Measurements from ENCODE around the gene MTHFD1L.
"Not testable (repeated sequence)": the region's sequence is repeated elsewhere in the genome, so short reads cannot be mapped to it uniquely, and the experiment has no call there.

MTHFD1L gene

DNA sequence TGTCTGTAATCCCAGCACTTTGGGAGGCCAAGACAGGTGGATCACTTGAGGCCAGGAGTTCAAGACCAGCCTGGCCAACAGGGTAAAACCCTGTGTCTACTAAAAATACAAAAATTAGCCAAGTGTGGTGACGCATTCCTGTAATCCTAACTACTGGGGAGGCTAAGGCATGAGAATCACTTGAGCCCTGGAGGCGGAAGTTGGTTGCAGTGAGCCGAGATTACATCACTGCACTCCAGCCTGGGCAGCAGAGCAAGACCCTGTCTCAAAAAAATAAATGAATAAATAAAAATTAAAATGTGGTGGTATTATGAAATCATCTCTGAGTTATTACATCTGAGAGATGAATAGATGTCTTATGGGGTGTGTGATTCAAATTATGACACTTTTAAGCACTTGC is 247.4 kb downstream of the MTHFD1L start:
- DNase-seq; intact Hi-C loops (cut with DNase I): not testable (repeated sequence)

DNA sequence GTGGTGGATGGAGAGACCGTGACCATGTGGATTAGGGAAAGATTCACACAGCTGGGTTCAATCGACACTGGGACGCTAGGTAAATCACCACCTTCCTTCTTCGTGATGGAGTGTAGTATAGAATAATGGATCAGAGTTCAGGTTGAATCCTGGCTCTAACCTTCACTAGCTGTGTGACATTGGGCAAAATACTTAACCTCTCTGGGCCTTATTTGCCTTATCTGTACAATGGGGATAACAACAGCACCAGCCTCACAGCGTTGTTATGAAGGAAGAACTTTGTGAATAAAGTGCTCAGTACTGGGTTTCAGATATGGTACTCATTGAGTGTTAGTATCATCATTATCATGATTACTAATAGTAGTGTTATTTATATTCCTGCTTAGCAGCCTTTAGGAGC is 248.1 kb downstream of the MTHFD1L start:
- no peak for DNase-seq
- intact Hi-C loops (cut with DNase I) = no loop called here

DNA sequence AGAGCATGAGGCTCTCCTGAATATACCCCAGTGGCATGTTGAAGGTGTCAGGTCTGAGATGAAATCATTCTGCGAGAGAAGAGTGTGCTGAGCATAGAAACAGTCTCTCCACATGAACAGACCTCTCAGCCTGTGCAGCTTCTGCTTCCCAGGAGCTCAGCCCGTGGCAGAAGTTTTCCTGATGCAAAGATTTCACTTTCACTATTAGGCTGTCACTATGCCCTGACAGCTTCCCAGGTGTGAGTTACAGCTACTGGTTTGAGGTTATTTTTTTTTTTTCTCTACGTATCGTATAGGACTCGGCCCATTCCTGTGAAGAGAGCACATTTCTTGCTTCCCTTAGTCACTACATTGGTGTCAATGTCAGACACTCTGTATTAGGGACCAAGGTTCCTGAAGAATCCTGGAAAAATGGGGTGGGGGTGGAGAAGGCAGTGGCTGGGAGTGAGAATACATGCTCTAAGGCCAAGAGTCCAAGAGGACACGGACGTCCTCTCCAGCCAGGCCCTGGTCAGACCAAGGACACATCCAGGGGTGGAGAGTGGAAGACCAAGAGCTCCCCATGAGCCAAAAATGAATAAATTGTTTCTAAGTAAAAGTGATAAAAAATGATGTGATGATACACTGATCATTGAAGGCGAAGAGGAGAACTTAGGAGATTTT is 253.1 kb downstream of the MTHFD1L start:
- intact Hi-C loops (cut with DNase I) = no loop called here

DNA sequence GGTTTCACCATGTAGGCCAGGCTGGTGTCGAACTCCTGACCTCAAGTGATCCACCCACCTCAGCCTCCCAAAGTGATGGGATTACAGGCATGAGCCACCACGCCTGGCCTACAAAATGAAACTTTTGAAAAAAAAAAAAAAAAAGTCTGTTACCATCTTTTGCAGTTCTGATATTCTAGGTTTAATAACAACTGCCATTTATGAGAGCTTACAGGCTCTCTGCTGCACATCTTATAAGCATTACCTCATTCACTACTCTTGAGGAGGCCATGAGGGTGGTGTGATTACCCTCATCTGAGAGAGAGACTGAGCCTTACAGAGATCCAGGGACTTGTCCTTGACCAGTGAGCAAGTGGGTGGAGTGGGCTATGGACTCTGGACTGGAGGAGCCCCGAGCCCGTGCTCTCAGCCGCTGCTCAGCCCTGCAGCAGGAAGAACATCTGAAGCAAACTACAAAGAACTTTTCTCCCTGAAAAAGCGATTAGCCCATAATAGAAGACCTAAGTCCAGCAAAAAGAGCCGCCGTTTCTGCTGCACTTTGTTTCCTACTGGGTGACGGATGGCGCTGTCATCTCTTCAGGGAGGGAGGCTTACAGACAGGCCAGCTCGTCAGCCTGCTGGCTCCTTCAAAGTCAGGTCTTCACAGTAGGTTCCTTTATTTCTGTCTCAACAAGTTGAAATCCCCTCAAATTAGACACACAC is 254.5 kb downstream of the MTHFD1L start:
- DNase-seq = no peak
- intact Hi-C loops (cut with DNase I) = no loop called here

More for the DNA sequence above, 253.1 kb downstream of the MTHFD1L start:
- DNase-seq = no peak

DNA sequence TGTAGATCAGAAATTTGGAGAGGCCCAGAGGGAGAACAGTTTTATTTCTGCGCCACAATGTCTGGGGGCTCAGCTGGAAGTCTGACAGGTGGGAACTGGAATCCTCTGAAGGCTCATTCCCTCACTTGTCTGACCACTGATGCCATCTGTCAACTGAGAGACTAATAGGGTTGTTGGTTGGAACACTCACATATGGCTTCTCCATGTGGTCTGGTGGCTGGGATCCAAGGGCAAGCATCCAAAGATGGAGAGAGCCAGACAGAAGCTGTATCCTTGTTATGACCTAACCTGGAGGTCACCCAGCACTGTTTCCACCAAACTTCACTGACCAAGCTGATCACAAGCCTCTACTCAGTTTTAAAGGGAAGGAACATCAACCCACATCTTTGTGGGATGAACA is 256.4 kb downstream of the MTHFD1L start:
- intact Hi-C loops (cut with DNase I) = no loop called here
- no peak for DNase-seq

DNA sequence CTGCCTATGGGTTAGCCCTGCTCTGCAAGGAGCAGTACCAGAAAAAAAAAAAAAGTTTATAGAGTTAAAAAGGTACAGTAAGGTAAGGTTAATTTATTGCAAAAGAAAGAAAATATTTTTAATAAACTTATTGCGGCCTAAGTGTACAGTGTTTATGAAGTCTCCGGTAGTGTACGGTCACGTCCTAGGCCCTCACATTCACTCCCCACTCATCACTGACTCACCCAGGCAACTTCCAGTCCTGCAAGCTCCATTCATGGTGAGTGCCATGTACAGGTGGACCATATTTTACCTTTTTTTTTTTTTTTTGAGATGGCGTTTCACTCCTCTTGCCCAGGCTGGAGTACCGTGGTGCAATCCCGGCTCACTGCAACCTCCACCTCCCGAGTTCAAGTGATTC is 258.1 kb downstream of the MTHFD1L start:
- intact Hi-C loops (cut with DNase I) = not testable (repeated sequence)

DNA sequence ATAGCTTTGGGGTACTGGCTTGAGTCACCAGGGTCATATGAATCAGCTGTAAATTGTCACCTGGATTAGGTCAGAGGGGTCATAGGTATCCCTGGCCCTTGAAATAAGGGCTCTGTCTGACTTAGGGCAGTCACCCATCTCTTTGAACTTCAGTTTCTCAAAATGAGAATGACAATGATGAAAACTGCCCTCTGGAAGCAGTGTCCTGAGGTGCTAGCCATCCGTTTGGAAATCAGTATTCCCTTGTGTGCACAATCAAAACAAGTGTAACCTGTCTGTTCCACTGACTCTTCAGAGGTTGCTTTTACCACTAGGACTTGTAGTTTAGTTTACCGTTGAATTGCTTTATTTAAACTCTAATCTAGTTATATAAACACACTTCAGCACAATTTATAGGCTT is 259.7 kb downstream of the MTHFD1L start:
- intact Hi-C loops (cut with DNase I); DNase-seq: not testable (repeated sequence)

More for the DNA sequence above, 258.1 kb downstream of the MTHFD1L start:
- not testable (repeated sequence) for DNase-seq

DNA sequence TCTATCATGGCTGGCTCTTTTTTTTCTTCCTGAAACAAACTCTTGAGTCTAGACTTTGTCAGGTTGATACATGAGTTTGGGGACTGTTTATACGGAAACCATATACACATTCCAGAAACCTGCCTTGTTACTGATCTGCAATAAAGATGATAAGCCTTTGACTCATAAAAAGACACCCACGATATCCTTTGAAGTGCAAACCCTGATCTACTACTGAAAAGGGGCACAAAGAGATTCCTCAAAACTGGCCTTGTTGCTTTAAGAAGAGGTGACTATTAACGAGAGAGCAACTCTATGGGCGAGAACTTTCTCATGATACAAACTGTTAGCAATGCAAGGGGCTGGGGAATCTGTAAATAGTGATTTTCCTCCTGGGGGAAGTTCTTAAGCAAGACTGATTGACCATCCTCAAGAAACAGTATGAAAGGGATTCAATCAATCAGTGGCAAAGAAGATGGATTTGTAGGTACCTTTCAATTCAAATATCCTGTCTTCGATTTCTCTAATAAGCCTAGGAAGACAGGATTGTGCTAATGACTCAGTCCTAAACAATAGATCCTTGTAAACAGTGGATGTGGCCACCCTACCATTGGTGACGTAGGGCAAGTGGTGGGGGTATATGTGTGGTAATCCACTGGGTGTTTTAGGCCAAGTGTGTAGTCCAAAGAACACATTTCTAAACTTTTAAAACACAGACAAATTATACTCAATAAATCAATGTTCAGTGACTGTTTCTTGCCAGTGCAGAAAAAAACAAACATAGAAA is 260.3 kb downstream of the MTHFD1L start:
- DNase-seq; intact Hi-C loops (cut with DNase I): not testable (repeated sequence)

DNA sequence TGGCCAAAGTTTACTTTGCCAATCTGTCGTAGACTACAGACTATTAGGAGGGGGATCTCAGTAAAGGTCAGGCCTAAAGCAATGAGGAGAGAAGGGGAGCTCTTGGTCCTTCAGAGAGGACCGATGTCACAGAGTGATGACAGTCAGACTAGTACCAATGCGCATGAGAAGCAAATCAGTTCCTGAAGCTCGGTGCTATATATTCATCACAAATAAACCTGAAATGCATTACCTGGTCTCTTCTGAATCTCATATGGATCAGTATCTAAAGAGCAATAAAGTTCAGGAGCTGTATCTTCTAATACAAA is 260.9 kb downstream of the MTHFD1L start:
- intact Hi-C loops (cut with DNase I); DNase-seq: not testable (repeated sequence)

DNA sequence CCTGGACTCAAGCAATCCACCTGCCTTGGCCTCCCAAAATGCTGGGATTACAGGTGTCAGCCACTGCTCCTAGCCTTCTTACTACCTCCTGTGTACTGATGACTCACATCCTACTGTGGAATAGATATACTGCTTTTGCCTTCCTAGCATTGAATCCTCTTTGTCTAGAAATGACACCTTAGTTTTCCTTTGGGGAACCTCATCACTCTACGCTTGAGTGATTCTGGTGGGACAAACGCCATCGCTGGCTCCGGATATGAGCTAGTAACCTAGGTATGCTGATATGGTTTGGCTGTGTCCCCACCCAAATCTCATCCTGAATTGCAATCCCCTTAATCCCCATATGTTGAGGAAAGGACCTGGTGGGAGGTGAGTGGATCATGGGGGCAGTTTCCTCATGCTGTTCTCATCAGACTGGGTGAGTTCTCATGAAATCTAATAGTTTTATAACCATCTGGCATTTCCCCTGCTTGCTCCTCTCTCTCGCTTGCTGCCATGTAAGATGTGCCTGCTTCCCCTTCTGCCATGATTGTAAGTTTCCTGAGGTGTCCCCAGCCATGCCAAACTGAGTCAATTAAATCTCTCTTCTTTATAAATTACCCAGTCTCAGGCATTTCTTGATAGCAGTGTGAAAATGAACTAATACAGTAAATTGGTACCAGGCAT is 261.8 kb downstream of the MTHFD1L start:
- DNase-seq; intact Hi-C loops (cut with DNase I): not testable (repeated sequence)

DNA sequence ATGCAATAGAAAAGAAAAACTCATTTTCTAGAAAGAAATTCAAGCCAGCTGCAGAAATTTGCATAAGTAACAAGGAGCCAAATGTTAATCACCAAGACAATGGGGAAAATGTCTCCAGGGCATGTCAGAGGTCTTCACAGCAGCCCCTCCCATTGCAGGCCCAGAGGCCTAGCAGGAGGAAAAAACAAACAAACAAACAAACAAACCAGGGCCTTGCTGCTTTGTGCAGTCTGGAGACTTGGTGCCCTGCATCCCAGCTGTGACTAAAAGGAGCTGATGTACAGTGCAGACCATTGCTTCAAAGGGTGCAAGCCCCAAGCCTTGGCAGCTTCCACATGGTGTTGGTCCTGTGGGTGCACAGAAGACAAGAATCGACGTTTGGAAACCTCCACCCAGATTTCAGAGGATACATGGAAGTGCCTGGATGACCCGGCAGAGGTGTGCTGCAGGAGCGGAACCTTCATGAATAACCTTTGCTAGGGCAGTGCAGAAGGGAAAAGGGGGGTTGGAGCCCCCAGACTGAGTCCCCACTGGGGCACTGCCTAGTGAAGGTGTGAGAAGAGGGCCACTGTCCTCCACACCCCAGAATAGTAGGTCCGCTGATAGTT is 263.4 kb downstream of the MTHFD1L start:
- intact Hi-C loops (cut with DNase I) = no loop called here
- DNase-seq = no peak

DNA sequence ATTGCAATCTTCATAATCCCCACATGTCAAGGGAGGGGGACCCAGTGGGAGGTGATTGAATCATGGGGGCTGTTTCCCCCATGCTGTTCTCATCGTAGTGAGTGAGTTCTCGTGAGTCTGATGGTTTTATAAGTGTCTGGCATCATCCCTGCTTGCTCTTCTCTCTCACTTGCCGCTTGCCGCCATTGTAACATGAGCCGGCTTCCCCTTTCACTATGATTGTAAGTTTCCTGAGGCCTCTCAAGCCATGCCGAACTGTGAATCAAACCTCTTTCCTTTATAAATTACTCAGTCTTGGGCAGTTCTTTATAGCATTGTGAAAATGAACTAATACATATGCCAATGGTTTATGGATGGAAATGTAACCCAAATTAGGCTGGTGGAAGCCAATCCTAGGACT is 264.8 kb downstream of the MTHFD1L start:
- intact Hi-C loops (cut with DNase I) = no loop called here
- no peak for DNase-seq

DNA sequence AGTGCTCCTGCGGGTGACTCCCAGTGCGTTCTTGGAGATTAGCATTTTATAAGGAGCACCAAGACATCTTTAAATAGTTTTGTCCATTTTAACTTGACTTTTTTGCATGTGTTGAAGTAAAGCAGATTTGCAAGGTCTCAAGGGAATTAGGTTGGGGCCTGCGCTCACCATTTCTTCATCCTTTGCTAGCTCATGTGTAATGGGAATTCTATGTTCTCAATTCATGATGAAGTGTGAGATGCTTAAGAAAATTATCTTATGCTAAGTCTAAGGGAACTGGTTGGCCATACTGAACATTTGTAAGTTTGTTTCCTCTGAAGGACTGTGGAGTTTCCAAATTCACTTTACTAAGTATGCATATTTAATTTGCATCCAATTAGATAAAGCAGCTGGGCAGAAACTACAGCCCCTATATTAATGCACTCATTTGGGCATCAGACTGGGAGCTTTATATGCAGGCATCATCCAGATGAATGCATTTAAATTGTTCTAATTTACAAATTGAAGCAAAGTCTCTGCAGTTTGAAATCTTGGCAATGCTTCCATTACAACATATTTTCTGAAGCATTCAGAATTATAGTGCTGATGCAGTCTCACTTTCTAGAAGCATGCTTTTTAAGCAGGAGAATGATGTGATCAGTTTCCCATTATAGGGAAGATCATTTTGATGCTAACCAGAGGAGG is 266.0 kb downstream of the MTHFD1L start:
- intact Hi-C loops (cut with DNase I) = no loop called here
- DNase-seq = no peak

DNA sequence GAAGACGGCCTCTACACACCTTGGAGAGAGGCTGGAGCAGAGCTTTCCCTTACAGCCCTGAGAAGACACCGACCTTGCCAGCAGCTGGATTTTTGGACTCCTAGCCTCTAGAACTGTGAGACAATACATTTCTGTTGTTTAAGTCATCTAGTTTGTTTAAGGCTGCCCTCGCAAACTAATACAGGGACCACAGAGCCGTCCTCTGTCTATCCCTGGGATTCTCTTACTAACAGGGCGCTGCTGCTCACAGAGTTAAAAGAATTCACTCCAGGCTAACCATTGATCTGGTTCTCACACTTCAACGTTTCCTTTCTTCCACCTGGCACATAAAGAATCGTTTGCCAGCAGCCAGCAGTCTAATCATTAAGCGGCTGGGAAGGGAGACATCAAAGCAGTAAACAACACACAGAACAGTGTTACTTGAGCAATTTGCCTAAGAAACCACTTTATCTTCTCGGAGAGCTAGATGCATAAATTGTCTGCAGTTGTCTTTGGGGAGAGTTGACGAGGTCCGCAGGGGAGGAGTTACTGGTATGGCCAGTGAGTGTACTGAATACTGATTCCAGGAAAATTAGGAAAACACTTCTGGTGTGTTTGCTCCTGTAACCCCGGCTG is 270.7 kb downstream of the MTHFD1L start:
- intact Hi-C loops (cut with DNase I) = no loop called here
- no peak for DNase-seq

DNA sequence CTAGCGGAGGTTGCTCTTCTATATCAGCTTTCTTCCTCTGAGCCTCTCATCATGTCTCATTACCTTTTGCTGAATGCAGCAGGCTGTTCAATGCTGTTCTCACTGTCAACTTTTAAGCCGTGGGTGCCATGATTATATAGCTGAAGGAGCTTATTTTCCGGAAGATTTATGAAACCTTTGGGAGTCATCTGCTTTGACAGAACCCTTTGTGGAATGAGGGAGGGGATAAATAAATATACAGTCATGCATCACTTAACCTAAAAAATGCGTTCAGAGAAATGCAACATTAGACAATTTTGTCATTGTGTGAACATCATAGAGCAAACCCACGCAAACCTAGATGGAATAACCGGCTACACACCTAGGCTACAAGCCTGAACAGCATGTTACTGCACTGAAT is 272.0 kb downstream of the MTHFD1L start:
- intact Hi-C loops (cut with DNase I) = no loop called here

DNA sequence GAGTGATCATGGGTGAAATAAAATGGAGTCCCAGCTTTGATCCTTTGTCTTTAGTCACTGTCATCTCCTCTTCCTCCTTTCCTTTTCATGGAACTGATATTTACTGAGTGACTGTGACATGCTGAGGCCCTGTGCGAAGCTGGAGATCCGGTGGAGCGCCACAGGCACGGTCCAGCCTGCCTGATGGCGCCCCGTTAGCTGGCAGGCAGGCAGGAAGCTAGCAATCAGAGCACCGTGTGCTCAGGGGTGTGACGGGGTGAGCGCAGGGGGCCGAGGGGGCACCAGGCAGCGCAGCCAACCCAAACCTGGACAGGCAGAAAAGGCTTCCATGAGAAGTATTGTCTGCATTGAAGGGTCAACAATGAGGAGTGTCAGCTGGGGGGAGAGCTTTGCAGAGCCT is 274.0 kb downstream of the MTHFD1L start:
- DNase-seq = no peak
- intact Hi-C loops (cut with DNase I) = no loop called here

More for the DNA sequence above, 272.0 kb downstream of the MTHFD1L start:
- peak in 8 of 42 donors; percentile 8 to 66 (median 25) for DNase-seq

DNA sequence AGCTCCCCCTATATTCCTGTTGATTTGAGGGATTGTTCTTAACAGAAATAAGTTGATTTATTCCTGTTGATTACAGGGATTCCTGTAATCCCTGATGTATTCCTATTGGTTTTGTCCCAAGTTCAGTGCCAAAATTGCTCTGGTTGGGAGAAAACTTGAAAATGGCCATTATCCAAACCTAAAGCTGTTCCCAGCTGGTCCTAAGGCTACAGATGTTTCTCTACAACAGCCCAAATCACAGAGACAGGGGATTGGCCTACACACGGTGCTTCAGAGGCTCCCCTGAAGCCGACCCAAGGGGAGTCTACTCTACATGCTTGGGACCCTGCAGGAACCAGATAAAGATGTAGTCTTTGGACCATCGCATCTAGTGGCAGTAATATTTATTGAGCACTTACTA is 275.3 kb downstream of the MTHFD1L start:
- intact Hi-C loops (cut with DNase I) = no loop called here
- no peak for DNase-seq

DNA sequence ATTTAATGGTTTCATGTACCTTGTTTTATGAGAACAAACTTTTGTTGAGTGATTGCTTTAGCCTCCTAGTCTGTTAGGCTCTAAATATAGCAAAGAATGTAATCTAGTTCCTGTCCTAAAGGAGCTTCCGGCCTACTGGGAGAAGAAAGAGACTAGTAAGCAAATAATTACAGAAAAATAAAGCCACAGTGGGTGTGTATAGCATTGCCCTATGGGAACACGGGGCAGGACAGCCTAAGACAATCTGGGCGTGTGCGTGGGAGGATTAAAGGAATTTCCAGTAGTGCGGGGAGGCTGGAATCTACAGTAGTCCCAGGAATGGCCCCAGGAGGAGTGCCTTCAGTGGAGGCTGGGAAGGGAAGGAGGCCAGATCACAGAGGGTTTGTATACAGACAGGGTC is 276.2 kb downstream of the MTHFD1L start:
- intact Hi-C loops (cut with DNase I) = no loop called here
- DNase-seq = no peak

Measured in head of caudate nucleus (tissue), 42 donors.